Glomerular visceral epithelial cell (primary cell): ENCODE data around the gene RHBDF1.

Experiments used
- DNase-seq: peaks from one replicate; pipeline ENCODE4 v3.0.0-alpha.2; 2016; ENCODE audit errors: extremely low spot score

Gene RHBDF1

DNA sequence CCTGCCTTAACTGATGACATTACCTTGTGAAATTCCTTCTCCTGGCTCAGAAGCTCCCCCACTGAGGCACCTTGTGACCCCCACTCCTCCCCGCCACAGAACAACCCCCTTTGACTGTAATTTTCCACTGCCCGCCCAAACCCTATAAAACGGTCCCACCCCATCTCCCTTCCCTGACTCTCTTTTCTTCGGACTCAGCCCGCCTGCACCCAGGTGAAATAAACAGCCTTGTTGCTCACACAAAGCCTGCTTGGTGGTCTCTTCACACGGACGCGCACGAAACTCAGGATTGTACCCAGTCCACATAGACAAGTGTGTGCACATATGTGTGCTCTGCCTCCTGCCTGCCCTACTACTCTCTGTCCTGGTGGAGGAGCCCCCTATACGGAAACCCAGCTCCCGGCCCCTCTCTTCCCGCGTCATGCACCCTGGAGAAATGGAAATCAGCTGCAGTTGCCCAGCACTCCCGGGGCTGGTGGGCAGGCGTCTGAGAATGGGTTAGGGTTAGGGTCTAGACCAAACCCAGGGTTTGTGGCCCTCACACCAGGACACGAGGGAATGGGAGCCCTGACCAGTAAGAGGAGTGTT, 2.4 kb upstream of the RHBDF1 start:
- DNase-seq = no peak

DNA sequence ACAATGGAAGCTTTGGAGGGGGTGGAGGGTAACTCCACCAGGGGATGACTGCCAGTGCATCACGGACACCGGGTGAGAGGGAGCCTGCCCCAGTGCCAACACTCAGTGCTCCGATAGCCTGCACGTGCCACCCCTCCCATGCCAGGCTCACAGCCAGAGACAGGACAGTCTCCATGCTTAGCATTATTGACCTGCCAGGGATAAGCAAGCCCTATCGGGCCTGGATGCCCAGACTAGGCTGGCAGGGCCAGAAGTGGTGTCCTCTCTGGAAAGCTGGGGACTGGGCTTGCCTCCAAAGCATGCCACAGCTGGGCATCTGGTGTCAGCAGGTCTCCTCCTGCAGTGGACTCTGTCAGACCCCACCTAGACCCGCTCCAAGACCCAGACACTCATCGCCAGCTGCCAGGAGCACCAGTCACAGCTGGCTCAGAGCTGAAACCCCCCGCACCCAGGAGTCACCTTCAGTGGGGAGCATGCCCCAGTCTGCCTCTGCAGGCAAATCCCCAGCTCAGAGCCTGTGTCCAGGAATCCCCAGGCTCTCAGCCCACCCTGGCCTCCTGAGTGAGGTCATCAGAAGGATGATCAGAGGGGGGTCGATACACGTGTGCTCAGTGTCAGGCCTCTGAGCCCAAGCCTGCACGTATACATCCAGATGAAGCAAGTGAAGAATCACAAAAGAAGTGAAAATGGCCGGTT, 1.8 kb upstream of the RHBDF1 start:
- DNase-seq = no peak

DNA sequence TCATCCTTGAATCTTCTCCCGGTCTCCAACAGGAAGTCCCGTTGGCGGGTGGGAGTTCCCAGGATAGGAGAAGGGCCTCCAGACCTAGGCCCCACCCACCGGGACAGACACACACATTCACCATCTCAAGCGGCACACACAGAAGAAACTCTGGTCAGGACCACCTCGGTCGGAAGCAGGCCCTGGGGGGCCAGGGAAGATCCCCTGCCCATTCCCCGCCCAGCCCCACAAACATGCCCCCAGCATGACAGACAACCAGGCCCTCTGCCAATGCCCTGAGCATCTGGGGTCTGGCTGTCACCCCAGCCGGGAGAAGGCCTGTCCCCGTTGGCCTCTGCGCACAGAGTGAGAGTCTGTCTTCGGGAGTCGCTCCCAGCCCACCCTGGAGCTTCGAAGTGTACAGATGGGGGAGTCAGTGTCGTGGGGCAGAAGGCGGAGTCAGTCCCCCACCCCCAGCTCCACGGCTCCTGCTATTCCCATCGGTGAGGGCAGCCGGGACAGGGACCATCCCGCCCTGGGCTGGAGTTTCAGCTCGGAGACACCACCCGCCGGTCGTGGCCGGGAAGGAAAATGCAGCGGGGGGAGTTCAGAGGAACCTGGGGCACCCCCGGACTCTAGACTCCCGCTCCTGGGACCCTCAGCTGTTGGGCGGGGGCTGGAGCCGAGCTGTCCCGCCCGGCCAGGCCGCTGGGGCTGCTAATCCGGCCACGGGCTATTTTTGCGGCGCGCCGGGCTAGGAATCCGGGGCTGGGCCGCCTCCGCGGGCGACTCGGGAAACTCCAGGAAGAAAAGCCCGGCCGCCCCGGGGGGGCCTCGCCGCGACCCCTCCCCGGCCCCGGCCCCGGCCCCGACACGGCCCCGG, 660 bp downstream of the RHBDF1 start:
- peak; percentile 70 for DNase-seq

DNA sequence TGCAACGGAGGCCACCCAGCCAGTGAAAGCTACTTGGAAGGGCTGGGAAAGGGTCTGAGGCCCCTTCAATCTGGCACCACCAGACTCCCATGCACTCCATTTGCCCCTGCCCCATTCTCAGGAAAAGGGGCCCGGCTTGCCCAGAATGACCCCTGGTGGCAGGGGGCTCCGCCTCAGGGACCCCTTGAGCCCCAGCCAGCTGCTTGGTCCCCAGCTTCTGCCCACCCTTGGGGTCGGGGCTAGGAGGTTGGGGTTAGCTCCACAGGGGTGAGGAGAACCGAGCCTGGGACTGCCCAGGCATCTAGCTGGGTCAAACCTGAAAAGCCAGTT, 1.3 kb downstream of the RHBDF1 start:
- DNase-seq = no peak

DNA sequence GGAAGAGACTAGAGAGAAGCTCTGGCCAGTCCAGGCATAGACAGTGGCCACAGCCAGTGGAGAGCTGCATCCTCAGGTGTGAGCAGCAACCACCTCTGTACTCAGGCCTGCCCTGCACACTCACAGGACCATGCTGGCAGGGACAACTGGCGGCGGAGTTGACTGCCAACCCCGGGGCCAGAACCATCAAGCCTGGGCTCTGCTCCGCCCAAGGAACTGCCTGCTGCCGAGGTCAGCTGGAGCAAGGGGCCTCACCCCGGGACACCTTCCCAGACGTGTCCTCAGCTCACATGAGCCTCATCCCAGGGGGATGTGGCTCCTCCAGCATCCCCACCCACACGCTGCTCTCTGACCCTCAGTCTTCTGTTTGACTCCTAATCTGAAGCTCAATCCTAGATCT, 3.2 kb downstream of the RHBDF1 start:
- DNase-seq = no peak

DNA sequence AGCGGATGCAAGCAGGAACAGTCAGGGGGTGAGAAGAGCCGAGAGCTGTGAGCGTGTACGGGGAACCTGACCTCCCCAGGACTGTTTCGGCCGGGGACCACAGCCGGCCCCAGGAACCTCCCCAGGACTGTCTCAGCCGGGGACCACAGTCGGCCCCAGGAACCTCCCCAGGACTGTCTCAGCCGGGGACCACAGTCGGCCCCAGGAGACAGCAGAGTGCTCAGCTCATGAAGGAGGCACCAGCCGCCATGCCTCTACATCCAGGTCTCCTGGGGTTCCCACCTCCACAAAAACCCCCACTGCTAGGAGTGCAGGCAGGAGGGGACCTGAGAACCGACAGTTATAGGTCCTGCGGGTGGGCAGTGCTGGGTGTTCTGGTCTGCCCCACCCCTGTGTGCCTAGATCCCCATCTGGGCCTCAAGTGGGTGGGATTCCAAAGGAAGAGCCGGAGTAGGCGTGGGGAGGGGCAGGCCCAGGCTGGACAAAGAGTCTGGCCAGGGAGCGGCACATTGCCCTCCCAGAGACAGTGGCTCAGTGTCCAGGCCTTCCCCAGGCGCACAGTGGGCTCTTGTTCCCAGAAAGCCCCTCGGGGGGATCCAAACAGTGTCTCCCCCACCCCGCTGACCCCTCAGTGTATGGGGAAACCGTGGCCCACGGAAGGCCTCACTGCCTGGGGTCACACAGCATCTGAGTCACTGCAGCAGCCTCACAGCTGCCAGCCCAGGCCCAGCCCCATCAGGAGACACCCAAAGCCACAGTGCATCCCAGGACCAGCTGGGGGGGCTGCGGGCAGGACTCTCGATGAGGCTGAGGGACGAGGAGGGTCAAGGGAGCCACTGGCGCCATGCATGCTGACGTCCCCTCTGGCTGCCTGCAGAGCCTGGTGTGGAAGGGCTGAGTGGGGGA, 4.3 kb downstream of the RHBDF1 start:
- DNase-seq = no peak

DNA sequence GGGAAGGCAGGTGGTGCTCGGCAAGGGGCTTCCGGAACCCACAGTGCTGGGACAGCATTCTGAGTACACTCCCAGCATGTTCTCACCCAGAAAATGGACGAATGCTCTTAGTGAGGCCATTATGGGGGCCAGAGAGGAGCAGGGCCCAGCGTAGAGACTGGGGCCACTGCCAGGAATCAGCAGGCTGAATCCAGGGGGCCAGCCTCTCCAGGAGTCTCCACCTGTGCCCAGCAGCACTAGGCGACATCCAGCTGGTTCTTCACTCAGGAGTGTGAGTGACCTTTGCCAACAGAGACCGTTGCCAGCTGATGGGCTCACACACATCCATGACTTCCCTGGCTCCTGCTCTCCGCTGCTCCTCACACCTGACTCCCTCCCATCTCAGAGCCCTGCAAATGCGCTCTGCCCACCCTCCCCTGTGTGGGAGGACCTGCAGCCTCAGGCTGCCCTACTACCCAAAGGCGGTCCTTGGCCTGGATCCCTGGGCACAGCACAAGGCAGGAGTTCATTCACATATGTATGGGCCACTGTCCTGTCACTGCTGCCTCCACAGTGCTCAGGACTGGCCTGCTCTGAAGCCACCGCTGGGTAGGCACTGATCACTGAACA, 5.1 kb downstream of the RHBDF1 start:
- no peak for DNase-seq

DNA sequence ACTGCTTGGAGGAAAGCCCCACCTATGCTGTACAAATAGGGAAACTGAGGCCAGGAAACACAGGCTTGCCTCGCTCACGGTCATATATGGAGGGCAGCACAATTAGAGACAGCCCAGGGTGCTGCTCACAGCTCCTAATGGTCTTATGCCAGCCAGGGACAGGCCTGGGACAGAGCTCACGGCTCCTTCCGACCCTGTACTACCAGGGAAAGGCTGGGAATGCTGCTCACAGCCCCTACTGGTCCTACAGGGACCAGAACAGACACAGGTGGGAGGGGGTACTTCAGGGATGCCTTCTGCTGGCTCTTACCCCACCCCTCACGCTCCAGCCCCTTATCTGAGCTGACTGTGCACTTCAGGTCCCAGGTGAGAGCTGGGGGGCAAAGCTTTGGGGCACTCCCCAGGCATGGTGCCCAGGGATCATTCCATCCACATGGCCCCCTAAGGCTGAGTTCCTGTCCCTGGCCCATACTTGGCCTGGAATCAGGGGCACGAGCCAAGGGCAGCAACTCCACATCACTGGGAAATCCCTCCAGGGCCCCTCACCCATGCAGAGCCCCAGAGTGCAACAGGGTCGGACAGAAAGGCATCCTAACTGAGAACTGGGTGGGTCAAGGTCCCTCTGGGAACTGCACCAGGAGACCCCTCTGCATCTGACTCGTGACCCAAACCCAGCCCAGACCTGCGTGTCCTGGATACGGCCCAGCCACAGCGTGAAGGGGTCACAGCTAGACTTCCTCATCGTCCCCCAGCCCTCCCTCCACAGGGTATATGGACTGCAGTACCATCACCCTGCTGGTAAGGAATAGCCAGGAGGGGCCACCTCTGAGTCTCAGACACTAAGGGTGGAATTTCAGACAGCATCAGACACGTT, 5.9 kb downstream of the RHBDF1 start:
- DNase-seq = no peak

DNA sequence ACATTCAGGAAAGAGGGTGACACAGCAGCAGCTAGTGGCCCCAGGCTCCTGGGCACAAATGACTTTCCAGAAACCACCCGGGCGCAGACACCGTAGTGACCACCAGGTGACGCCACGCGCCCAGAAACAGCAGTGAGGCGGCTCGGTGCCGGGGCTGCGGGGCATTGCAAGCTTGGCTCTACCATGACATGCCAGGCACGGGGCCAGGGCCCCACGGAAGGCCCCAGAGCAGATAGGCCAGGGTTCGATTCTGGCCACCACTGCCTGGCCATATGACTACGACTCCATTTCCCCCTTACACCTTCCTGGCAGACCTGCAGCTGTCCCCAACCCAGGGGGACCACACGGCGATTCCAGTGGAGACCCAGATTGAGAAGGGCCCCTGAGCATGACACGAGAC, 6.7 kb downstream of the RHBDF1 start:
- peak; percentile 70 for DNase-seq

DNA sequence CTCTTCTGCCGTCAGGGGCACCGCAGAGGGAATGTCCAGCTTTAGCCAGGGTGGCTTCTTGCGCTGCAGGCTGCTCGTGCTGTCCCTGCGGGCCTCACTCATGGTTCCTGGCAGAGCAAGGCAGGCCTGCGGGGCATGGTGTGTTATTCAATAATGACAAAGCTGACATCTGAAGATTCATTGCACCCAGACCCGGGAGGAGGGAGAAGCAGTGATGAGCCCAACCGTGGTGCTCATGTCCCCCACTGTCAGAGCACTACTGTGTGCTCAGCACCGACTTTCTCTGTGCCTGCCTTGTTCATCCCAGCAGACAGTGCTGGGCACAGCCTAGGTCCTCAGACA, 7.5 kb downstream of the RHBDF1 start:
- DNase-seq = no peak

DNA sequence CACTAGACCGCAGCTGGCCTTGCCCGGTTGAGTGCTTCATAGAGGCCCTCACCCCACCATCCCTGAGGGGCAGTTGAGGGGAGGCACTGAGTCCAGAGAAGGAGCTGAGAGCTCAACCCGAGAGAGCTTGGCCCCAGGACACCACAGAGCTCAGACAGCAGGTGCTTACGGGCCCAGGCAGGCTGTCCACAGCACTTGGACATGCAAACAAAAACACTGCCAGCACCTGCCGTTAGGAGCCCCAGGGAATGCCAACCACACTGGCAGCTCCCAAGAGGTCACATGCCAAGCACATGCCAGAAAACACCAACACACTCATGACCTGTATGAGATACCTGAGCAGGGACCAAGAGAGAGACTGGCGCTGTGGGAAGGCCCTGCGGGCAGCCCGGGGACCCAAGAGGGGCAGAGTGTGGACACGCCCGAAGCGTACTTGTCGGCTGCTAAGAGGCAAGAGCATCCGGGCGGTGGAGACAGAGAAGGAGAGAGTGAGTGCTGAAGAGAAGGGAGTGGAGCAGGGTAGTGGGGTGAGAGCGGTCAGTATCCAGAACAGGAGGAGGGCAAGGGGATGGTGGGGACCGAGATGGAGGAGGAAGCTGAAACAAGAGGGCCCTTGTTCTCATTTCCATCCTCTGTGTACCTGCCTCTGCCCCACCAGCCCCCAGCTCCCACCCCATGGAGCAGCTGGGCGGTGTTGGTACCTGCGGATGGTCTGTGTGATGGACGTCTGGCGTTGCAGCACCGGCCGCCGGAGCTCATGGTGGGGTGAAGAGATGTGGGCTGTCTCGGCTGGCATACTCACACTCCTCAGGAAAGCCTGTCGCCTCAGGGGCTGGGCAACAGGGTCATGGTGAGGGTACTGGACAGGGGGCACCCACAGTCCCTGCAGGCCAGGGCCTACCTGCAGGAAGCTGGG, 8.2 kb downstream of the RHBDF1 start:
- DNase-seq = no peak

DNA sequence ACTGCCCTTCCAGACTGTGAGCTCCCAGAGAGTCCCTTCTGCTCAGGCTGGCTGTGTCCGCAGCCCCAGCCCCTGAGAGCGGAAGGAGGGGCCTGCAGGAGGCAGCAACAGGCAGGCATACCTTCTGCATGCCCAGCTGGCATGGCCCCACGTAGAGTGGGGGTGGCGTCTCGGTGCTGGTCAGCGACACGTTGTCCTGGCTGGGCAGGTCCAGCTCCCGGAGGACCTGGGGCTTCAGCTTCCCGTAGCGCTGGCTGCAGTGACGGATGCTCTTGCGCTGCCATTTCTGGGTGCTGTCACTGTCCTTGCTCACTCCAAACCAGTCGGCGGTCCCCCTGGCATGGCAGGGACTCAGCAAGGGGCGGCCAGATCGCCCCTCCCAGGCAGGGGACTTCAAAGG, 9.0 kb downstream of the RHBDF1 start:
- DNase-seq = no peak

DNA sequence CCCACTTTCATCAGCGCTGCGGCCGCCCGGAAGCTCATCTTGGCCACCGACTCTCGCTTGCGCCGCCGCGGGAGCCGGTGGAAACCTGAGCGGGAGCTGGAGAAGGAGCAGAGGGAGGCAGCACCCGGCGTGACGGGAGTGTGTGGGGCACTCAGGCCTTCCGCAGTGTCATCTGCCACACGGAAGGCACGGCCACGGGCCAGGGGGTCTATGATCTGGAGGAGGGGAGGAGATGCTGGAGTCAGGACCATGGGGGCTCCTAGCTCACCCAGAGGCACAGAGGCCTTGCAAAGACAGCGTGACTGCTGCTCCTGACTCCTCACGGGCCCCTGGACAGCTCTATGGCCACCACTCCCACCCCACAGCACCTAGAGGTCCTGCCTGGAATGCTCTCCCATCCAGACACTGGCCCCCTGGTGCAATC, 9.5 kb downstream of the RHBDF1 start:
- DNase-seq = no peak

DNA sequence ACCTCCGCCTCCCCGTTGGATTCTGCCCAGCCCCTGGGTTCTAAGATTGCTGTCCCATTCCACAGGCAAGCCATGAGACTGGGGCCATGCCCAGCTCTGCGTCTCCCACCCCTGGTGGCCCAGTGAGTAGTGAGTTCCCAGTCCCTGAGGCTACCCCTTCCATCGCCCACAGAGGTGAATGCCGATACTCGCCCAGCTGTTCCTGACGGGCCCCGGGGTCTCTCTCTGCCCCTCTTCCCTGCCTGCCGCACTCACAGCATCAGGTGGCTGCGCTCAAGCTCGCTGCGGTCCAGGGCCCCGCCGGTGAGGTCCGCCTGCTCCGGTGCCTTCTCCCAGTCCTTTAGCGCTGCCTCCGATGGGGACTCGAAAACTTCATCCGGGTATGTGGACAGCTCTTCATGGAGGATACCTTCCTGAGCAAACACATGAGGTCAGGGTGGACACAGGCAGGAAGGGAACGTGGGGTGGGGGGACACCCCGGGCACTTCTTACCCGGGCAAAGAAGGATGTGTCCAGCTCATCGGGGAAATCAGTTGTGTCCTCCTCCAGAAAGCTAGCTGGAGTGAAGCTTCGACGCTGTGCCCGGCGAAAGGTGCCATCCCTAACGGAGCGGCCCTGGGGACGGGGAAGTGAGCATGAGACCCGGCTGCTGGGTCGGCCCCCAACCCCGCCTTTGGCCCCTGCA, 10.0 kb downstream of the RHBDF1 start:
- DNase-seq = no peak

DNA sequence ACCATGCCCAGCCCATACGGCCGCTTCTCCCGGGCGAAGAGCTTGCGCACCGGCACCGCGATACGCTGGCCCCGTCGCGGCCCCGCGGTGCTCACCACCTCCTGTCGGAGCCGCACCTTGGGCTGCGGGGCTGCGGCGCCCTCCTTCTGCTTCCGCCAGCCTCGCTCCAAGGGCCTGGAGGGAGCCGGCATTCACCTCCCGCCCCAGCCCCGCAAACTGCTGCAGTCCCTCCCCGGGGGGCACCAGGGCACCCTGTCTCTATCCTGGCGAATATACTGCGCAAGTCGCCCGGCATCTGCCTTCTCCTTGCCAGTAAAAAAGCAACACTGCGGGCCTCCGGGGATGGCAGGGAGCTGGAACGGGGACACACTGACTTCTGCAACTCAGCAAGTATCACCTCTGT, 10.6 kb downstream of the RHBDF1 start:
- no peak for DNase-seq

DNA sequence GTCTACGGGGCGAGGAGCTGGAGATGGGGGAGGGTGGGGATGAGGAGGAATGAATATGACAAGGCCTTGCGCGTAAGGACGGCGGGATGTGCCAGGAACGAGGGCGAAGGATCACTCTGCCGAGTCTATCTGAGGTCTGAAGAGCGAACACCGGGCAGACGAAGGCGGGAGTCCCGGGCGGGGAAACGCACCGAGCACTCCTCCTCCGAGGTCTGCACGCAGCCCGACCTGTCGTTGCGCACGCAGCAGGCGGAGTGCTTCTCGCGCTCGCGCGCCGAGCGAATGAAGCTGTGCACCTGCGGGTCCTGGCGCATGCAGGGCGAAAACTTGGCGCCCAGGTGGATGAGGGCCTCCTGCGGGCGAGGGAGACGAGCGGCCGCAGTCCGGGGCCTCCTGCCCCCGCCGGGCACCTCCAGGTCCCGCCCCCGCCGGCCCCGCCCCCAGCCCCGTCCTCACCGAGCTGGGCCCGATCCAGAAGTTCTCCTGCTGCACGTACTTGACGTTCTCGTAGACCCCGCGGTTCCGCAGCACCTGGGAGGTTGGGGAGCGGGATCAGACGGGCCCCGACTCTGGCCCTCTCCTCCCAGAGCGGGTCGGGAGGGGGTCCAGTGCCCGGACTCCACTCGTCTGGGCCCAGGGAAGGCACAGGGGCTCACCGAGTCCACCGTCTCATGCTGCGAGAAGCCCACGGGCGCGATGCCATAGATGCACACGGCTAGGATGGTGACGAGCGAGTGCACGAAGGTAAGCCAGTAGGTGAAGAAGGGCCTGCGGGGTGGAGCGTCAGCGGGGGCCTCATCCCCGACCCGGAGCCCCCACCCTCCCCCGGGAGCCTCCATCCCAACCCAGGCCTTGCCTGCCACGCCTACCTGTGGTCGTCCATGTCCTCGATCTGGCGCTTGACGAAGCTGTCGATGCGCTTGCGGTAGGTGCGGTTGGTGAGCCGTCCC, 11.2 kb downstream of the RHBDF1 start:
- no peak for DNase-seq

DNA sequence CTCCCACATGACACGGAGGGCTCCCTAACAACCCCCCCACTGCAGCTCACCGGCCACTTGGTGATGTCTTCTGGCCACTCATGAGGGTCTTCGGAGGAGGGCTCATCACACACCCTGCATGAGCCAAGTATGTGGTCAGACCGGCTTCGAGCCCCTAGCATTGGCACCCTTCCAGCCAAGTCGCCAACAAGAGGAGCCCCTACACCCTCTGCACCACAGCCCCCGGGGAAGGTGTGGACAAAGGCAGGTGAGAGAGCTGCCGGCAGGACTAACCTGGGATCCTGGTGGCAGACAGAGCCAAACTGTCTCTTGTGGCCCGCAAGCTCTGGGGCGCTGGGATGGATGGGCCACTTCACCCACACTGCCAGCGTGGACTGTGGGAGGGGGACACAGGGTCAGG, 12.3 kb downstream of the RHBDF1 start:
- no peak for DNase-seq
